Esophagus squamous epithelium (tissue), 5 donors: ENCODE data around the gene NIP7. TPM values are rescaled to one million over a fixed set of nuclear protein-coding genes. Genes with fewer than 3 reads are reported as not detected.

Experiments used
- DNase-seq: peaks from one replicate; lab custom pipeline; 2025; lab: John Stamatoyannopoulos, UW
- H3K27ac ChIP-seq, 4 donors: fragments of 200-600 bp; sonication (generic); one replicate each; pipeline ENCODE4 v1.5.1; 2016 to 2019; ENCODE audit warnings: mild to moderate bottlenecking in 1 of 4
- H3K27me3 ChIP-seq, 4 donors: fragments of 200-600 bp; sonication (generic); 1 replicate in 3 of 4; 2 replicates in 1 of 4; pipeline versions ENCODE4 v1.5.1 to v1.6.0; 2017 to 2021; ENCODE audit warnings: antibody characterized with exemption in 1 of 4
- H3K36me3 ChIP-seq, 3 donors: fragments of 200-600 bp; sonication (generic); one replicate each; pipeline ENCODE4 v1.5.1; 2016 to 2019
- H3K4me1 ChIP-seq, 3 donors: fragments of 200-600 bp; sonication (generic); one replicate each; pipeline ENCODE4 v1.5.1; 2017 to 2019
- H3K4me3 ChIP-seq, 4 donors: fragments of 200-600 bp; sonication (generic); 1 replicate in 3 of 4; 2 replicates in 1 of 4; pipeline ENCODE4 v1.5.1; 2016 to 2019; ENCODE audit warnings: mild to moderate bottlenecking in 2 of 4, moderate library complexity in 1 of 4
- H3K9me3 ChIP-seq, 3 donors: fragments of 200-600 bp; sonication (generic); one replicate each; pipeline ENCODE4 v1.5.1; 2016 to 2019
- POLR2A ChIP-seq, 4 donors: fragments of 450-650 bp; IDR thresholded peaks; one replicate each; pipeline ENCODE4 v1.6.1; 2017; ENCODE audit warnings: antibody characterized with exemption in 4 of 4, mild to moderate bottlenecking in 4 of 4, moderate library complexity in 3 of 4
- WGBS, 2 donors: methylation state at CpG; one replicate each; pipeline ENCODE4 v1.1.5; 2018; 5-methylcytosine and 5-hydroxymethylcytosine counted together
- intact Hi-C: fragments of 100-400 bp; cut with DNase I; formaldehyde crosslinking; loops from one replicate; pipeline ENCODE4 v1.15.0; 2022
- total RNA-seq, 4 donors: library from RNA; depleted of rRNA; stranded (reverse); fragments of >200 nt; gene quantifications; one replicate each; pipeline ENCODE4 v1.1.0, GENCODE V29; 2016
- TF ChIP-seq, protein P1 (sequence below), 6 experiments: fragments of 450-650 bp in 4 of 6; fragments of 200-600 bp in 2 of 6; sonication (generic) in 2 of 6; IDR thresholded peaks; one replicate each; pipeline ENCODE4 v1.5.1; 2016 to 2019; ENCODE audit warnings: antibody characterized with exemption in 6 of 6, mild to moderate bottlenecking in 4 of 6, moderate library complexity in 4 of 6
- donor health status: DM: yes; HTN: yes; CAD: no.

The NIP7 gene
- total RNA-seq, 4 donors from 2014 or later, result 14.1 to 29.6 (median 25.5) TPM

- Histone ChIP-seq H3K4me1 (no peaks in the 10 kb centered on the region), H3K36me3 (peaks cover 14 to 81% (median 40%) of the 10 kb centered on the region in 3 donors), H3K27ac (no peak overlapping the region), H3K4me3 (no peak overlapping the region), H3K27me3 (no peaks in the 10 kb centered on the region), H3K9me3 (no peaks in the 10 kb centered on the region)
- TF ChIP-seq POLR2A (IDR thresholded peaks at IDR 0.05), result no peak
- TF ChIP-seq, protein P1, sequence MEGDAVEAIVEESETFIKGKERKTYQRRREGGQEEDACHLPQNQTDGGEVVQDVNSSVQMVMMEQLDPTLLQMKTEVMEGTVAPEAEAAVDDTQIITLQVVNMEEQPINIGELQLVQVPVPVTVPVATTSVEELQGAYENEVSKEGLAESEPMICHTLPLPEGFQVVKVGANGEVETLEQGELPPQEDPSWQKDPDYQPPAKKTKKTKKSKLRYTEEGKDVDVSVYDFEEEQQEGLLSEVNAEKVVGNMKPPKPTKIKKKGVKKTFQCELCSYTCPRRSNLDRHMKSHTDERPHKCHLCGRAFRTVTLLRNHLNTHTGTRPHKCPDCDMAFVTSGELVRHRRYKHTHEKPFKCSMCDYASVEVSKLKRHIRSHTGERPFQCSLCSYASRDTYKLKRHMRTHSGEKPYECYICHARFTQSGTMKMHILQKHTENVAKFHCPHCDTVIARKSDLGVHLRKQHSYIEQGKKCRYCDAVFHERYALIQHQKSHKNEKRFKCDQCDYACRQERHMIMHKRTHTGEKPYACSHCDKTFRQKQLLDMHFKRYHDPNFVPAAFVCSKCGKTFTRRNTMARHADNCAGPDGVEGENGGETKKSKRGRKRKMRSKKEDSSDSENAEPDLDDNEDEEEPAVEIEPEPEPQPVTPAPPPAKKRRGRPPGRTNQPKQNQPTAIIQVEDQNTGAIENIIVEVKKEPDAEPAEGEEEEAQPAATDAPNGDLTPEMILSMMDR (IDR thresholded peaks at IDR 0.05), result no peak
- 83 to 84% methylated on average over 2 of the region's 2 CpGs for WGBS, 2 donors
- intact Hi-C loops, result no loop called here
- no peak for DNase-seq
These were observed 26.3 kb downstream of the NIP7 start for GRCh38 chr16:69365901-69366300.

DNA sequence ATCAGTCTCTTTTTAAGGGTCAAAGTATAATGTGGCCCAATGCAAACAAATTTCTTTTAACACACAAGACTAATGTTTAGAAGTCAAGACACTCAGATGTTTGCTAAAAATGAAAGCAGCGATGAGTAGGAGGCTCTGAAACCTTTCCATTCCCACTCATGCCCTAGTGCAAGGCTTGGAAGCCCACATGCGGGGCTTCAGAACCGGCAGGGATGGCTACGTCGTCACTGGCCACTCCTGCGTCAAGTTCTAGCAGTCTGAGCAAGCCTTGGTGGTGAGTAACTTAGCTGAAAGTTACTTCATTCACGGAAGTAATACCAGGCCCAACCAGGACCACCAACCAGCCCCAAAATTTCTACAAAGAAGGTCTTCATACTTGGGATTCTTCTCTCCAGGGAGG, 26.9 kb downstream of the NIP7 start:
- no peak overlapping the region for H3K4me3 ChIP-seq
- H3K27me3 ChIP-seq, result no peaks in the 10 kb centered on the region
- TF ChIP-seq, protein P1 (IDR thresholded peaks at IDR 0.05), result no peak
- no peak for TF ChIP-seq POLR2A (IDR thresholded peaks at IDR 0.05)
- intact Hi-C loops, result no loop called here
- 87 to 91% methylated on average over 7 of the region's 7 CpGs for WGBS, 2 donors
- H3K4me1 ChIP-seq, result no peaks in the 10 kb centered on the region
- no peaks in the 10 kb centered on the region for H3K9me3 ChIP-seq
- DNase-seq, result no peak
- peaks cover 14 to 86% (median 40%) of the 10 kb centered on the region in 3 donors for H3K36me3 ChIP-seq
- H3K27ac ChIP-seq, result no peak overlapping the region

- intact Hi-C loops, result no loop called here
- Histone ChIP-seq H3K9me3 (no peaks in the 10 kb centered on the region), H3K27me3 (no peaks in the 10 kb centered on the region), H3K27ac (no peak overlapping the region), H3K36me3 (peaks cover 14 to 100% (median 40%) of the 10 kb centered on the region in 3 donors), H3K4me1 (no peaks in the 10 kb centered on the region), H3K4me3 (no peak overlapping the region)
- no peak for DNase-seq
- 72 to 86% methylated on average over 7 of the region's 7 CpGs for WGBS, 2 donors
- TF ChIP-seq, protein P1 (IDR thresholded peaks at IDR 0.05), result no peak
- TF ChIP-seq POLR2A (IDR thresholded peaks at IDR 0.05), result no peak
These were observed 28.4 kb downstream of the NIP7 start for GRCh38 chr16:69367980-69368379.

- Histone ChIP-seq H3K36me3 (peaks cover 14 to 99% (median 40%) of the 10 kb centered on the region in 3 donors), H3K4me3 (no peak overlapping the region), H3K27ac (no peak overlapping the region), H3K4me1 (no peaks in the 10 kb centered on the region), H3K27me3 (no peaks in the 10 kb centered on the region), H3K9me3 (no peaks in the 10 kb centered on the region)
- no peak for TF ChIP-seq POLR2A (IDR thresholded peaks at IDR 0.05)
- TF ChIP-seq, protein P1 (IDR thresholded peaks at IDR 0.05), result no peak
- intact Hi-C loops, result no loop called here
- DNase-seq, result no peak
- WGBS, 2 donors, result 93 to 98% methylated on average over 4 of the region's 4 CpGs
These were observed 29.3 kb downstream of the NIP7 start for GRCh38 chr16:69368866-69369265.

- DNase-seq, result no peak
- intact Hi-C loops, result no loop called here
- H3K4me1 ChIP-seq, result no peaks in the 10 kb centered on the region
- WGBS, 2 donors, result 83 to 89% methylated on average over 2 of the region's 2 CpGs
- TF ChIP-seq POLR2A (IDR thresholded peaks at IDR 0.05), result no peak
- TF ChIP-seq, protein P1 (IDR thresholded peaks at IDR 0.05), result no peak
- no peaks in the 10 kb centered on the region for H3K27me3 ChIP-seq
- peaks cover 5 to 72% (median 25%) of the 10 kb centered on the region in 3 donors for H3K36me3 ChIP-seq
- H3K27ac ChIP-seq, result no peak overlapping the region
- H3K4me3 ChIP-seq, result no peak overlapping the region
- H3K9me3 ChIP-seq, result no peaks in the 10 kb centered on the region
These were observed 32.0 kb downstream of the NIP7 start for GRCh38 chr16:69371564-69371963.
